HG02938 (cell line): ENCODE measurements around the gene WASHC2A.
"Not testable (repeated sequence)": the region's sequence is repeated elsewhere in the genome, so short reads cannot be mapped to it uniquely, and the experiment has no call there.

Experiments
- ATAC-seq: cut with Tn5 transposase; IDR thresholded peaks from one replicate; pipeline ENCODE4 v1.9.1; 2021; ENCODE audit warnings: mild to moderate bottlenecking, moderate library complexity; ENCODE audit not compliant: unreplicated experiment

Gene WASHC2A

GRCh38 chr10:50067546-50068351, at the start of gene WASHC2A:
WASHC2A (plus strand) TSS chr10:50067954; CDS start chr10:50068006, 52 bp downstream.
- ATAC-seq, result peak; percentile 90

DNA sequence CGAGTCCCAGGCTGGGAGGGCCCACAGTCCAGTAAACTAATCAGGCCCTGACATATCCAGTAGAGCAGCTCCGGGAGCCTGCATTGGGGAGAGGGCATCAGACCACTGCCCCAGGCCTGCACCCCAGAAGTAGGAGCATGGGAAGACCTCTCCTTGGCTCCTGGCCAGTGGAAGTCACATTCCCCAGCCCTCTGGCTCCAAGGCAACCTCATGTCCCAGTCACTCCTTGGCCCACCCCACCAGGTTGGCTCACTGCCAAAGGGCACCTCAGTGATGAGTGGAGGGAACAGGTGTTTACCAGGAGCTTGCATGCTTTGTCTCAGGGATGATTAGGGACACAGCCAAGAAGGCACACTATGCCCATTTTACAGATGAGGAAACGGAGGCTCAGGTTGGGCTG, 48.5 kb upstream of the WASHC2A start:
- ATAC-seq, result not testable (repeated sequence)

GRCh38 chr10:50020451-50021024, 47.2 kb upstream of the WASHC2A start:
- ATAC-seq, result not testable (repeated sequence)

DNA sequence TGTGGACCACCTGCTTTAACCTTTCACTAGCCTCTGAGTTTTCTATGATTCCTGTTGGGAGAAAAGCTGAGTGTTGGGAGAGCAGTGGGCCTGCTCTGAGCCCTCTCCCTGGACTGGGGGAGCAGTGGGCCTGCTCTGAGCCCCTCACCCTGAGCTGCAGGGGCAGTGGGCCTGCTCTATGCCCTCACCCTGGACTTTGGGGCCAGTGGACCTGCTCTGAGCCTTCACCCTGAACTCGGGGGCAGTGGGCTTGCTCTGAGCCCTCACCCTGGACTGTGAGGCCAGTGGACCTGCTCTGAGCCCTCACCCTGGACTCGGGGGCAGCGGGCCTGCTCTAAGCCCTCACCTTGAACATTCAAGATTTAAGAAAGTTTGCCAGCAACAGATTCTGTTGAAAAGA, 46.1 kb upstream of the WASHC2A start:
- ATAC-seq, result no peak

DNA sequence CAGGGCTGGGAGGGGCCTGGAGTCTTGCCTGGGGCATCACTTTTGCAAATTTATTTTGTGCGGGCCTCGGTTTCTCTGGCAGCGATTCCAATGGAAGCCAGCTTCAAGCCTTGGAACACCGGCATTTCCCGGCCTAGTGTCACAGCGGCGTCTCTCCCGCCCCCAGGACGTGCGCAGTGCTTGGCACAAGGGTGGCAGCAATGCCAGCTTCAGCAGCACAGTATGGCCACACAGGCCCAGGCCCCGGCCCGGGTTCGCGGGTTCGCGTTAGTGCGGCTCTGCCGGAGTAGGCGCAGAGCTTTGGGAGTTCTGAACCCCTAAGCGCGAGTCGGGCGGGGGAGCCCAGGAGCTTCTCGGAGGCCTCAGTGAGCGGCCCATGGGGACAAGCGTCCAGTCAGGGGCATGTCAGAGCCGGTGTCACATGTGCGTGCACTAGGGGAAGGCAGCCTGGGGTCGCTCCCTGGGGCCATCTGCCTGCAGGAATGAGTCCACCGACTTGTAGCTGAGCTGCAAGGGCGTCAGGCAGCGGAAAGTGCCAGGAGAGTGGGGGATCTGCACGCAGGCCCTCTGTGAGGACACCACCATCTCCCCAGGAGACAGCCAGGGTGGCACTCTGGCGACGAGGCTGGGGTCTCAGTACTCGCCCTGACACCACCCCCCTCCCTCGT, 42.9 kb upstream of the WASHC2A start:
- ATAC-seq, result not testable (repeated sequence)

DNA sequence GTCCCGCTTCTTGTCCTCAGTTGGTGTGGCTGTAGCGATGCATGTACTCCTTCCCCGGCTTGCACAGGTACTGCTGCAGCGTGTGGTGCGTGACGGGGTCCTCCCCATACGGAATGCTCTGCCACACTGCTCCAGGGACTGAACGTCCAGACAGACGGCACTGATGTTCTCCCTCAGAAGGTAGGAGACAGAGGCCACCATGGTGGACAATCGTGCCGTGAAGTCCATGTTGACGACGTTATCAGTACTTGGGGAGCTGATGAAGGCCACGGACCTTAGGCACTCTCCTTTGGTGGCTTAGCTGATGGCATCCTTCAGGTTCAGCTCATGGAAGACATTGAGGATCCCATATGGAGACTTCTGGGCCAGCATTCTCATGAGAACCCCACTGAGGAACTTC, 42.1 kb upstream of the WASHC2A start:
- no peak for ATAC-seq

DNA sequence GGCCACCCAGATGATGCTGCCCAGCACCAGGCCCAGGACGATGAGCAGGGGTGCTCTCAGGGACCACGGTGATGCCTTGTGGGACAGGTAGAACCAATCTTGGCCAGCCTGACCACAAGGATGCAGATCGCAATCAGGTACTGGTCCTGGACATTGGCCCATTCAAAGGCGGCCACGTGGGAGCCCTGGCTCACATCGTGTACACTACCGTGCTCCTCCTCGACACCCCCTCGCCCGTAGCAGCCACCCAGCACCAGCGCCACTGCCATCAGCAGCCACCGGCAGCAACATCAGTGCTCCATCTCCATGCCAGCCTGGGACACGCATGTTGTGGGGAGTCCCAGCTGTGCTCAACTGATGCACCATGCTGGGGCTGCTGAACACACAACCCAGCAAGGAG, 40.6 kb upstream of the WASHC2A start:
- ATAC-seq, result no peak

DNA sequence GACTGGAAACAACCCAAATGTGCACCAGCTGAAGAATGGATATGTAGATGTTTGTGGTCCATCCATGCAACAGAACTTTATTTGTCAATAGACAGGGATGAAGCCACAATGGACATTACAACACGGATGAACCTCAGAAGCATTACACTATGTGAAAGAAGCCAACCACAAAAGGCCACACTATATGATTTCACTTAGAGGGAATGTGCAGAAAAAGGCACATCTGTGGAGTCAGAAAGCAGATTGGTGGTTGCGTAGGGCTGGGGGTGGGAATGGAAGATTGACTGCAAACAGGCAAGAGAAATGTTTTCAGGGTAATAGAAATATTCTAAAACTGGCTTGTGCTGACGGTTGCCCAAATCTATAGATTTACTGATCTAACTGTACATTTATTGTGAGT, 34.3 kb upstream of the WASHC2A start:
- ATAC-seq, result no peak

DNA sequence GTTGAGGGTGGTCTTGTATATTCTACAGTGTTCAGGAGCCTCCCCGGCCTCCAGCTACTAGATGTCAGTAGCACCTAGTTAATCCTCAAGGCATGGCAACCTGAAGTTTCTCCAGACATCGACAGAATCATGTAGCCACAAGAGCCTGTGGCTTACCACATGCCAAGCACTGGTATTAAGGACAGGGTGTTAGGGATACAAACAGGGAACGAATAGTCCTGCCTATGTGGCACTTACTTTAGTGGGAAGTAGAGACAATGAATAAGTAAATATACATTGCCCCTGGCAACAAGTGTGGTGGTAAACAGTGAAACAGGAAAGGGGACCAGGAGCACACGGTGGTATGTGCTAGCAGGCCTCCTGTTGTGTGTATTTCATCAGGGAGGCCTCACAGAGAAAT, 32.4 kb upstream of the WASHC2A start:
- not testable (repeated sequence) for ATAC-seq

GRCh38 chr10:50044941-50045664, 22.7 kb upstream of the WASHC2A start:
- ATAC-seq, result no peak

DNA sequence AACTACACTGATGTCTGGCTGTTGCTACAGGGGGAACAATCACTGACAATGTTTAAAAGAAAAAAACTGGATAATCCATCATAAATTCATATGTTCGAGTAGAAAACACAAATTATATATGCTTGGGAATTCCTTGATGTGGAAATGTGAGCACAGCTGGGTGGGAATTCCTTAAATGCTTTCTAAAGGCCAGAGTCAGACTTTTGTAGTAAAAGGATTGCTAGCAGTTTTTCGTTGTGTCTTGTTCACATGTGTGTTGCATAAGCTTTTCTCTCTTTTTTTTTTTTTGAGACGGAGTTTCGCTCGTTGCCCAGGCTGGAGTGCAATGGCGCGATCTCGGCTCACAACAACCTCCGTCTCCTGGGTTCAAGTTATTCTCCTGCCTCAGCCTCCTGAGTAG, 21.3 kb upstream of the WASHC2A start:
- not testable (repeated sequence) for ATAC-seq

DNA sequence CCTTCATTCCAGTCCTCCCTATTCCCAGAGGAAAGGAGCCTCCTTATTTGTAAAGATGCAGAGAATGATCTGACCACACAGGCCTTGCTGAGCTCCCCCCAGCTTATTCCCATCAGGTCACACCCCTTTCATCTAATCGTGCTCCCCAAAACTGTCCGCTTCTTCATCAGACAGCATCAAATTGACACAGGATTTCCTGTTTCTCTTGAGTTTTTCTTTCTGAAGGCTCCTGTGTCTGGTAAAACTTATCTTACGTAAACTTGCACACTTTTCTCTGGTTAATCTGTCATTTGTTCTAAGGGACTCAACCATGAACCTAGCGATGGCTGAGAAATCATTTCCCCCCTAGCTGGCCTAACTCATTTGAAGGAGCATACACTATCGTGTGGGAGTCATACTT, 20.2 kb upstream of the WASHC2A start:
- ATAC-seq, result not testable (repeated sequence)

- ATAC-seq, result not testable (repeated sequence)
Measured at GRCh38 chr10:50051995-50052660, 15.6 kb upstream of the WASHC2A start.

DNA sequence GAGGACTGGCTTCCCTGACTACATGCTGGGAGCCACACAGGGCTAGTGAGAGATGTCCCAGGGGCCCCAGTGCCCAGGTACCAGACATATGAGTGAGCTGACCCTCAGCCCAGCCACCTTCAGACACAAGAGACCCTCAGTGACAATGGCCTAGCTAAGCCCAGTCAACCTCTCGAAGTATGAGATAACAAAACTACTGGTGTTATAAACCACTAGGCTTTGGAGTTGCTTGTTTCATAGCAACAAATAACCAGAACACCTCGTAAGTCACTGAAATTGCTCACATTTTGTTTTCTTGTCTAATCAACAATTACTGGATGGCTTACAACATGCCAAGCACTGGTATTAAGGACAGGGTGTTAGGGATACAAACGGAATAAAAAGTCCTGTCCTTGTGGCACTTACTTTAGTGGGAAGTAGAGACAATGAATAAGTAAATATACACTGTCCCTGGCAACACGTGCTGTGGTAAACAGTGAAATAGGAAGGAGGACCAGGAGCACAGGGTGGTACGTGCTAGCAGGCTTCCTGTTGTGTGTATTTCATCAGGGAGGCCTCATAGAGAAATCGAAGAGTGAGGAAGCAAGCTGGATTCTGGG, 14.9 kb upstream of the WASHC2A start:
- not testable (repeated sequence) for ATAC-seq

- ATAC-seq, result not testable (repeated sequence)
Measured at GRCh38 chr10:50055494-50056292, 12.1 kb upstream of the WASHC2A start.

GRCh38 chr10:50056654-50057053, 11.1 kb upstream of the WASHC2A start:
- not testable (repeated sequence) for ATAC-seq

- not testable (repeated sequence) for ATAC-seq
Measured at GRCh38 chr10:50058727-50059126, 9.0 kb upstream of the WASHC2A start.

DNA sequence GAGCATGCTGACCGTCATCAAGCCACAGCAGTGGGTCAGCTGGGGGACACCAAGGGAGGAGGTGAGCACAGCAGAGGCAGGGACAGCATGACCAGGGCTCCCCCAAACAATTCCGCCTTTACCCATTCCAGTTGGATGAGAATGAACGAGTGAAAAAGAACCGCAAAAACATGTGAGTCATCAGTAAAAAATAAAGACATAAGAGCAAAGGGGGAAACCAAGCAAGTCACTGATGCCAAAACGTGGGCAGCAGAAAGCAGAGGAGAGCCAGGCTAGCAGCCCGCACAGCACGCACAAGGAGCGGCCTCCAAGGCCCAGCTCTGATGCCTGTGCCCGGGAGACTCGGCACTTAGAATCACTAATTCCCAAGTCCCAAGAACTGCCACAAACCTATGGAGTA, 7.8 kb upstream of the WASHC2A start:
- not testable (repeated sequence) for ATAC-seq

DNA sequence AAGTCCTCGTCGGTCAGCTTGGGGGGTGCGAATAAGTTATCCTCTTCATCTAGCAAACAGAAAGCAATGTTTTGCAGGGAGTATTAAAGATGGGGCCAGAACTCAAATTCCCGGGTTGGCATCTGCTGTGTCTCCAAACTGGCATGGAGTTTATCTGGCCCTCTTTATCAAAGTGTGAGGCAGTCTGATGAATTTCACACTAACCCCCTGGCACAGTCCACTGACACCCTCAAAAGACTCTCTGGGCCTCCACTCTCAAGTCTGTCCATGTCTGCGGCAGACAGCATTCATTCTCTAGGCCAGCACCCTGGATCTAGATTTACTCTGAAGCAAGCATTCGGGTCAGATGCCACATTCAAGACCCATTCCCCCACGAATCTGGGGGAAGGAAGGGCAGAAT, 6.2 kb upstream of the WASHC2A start:
- ATAC-seq, result not testable (repeated sequence)
